Central memory CD4-positive, alpha-beta T cell (primary cell): ENCODE data around the gene PANK4.
A peak's percentile ranks its signal among the peaks of the same experiment; 100 is the strongest.
"Not testable (repeated sequence)": the region's sequence is repeated elsewhere in the genome, so short reads cannot be mapped to it uniquely, and the experiment has no call there.

Experiments
- DNase-seq: peaks from one replicate; pipeline ENCODE4 v3.0.0; 2022
- total RNA-seq, 3 experiments: gene quantifications; one replicate each; lab custom pipeline; 2026; lab: John Stamatoyannopoulos, UW

PANK4 gene
- total RNA-seq: 33.0 to 70.0 (median 61.5) reads per million in 3 experiments

- peak; percentile 87 for DNase-seq
Observed at GRCh38 chr1:2525920-2526823, at the start of gene PANK4. Gene PANK4, minus strand, starts transcription at chr1:2526596. Its CDS starts 9 bp downstream, at chr1:2526587.

- DNase-seq: no peak
Observed at GRCh38 chr1:2574350-2574749, 48.0 kb upstream of the PANK4 start.

- DNase-seq: no peak
Observed at GRCh38 chr1:2573250-2573920, 47.0 kb upstream of the PANK4 start.

- DNase-seq: no peak
Observed at GRCh38 chr1:2571348-2571747, 45.0 kb upstream of the PANK4 start.

- DNase-seq: no peak
Observed at GRCh38 chr1:2570332-2570731, 43.9 kb upstream of the PANK4 start.

GRCh38 chr1:2569703-2570102, 43.3 kb upstream of the PANK4 start:
- not testable (repeated sequence) for DNase-seq

GRCh38 chr1:2569060-2569459, 42.7 kb upstream of the PANK4 start:
- no peak for DNase-seq

GRCh38 chr1:2568187-2568816, 41.9 kb upstream of the PANK4 start:
- DNase-seq: not testable (repeated sequence)

- no peak for DNase-seq
Observed at GRCh38 chr1:2567083-2567679, 40.8 kb upstream of the PANK4 start.

- no peak for DNase-seq
Observed at GRCh38 chr1:2566101-2567045, 40.0 kb upstream of the PANK4 start.

- no peak for DNase-seq
Observed at GRCh38 chr1:2564815-2565374, 38.5 kb upstream of the PANK4 start.

- no peak for DNase-seq
Observed at GRCh38 chr1:2564006-2564814, 37.8 kb upstream of the PANK4 start.

- DNase-seq: no peak
Observed at GRCh38 chr1:2563205-2563604, 36.8 kb upstream of the PANK4 start.

- no peak for DNase-seq
Observed at GRCh38 chr1:2561898-2562895, 35.8 kb upstream of the PANK4 start.

- no peak for DNase-seq
Observed at GRCh38 chr1:2561446-2561845, 35.0 kb upstream of the PANK4 start.

- DNase-seq: no peak
Observed at GRCh38 chr1:2560299-2561073, 34.1 kb upstream of the PANK4 start.

- DNase-seq: no peak
Observed at GRCh38 chr1:2559509-2560298, 33.3 kb upstream of the PANK4 start.

GRCh38 chr1:2558861-2559260, 32.5 kb upstream of the PANK4 start:
- no peak for DNase-seq
